ENCODE data around the gene AFG1L.
"Not testable (repeated sequence)": the region's sequence is repeated elsewhere in the genome, so short reads cannot be mapped to it uniquely, and the experiment has no call there.

AFG1L gene

GRCh38 chr6:108416047-108416833 lies 121.4 kb downstream of the AFG1L start:
- not testable (repeated sequence) for DNase-seq (ENCODE audit: low spot score)

GRCh38 chr6:108417027-108417426 lies 122.2 kb downstream of the AFG1L start:
- DNase-seq (ENCODE audit: low spot score): no peak

- DNase-seq (ENCODE audit: low spot score): no peak
Observed at GRCh38 chr6:108419474-108419873, 124.6 kb downstream of the AFG1L start.

GRCh38 chr6:108419934-108420609 lies 125.2 kb downstream of the AFG1L start:
- no peak for DNase-seq (ENCODE audit: low spot score)

- DNase-seq (ENCODE audit: low spot score): peak; percentile 7
Observed at GRCh38 chr6:108421366-108421765, 126.5 kb downstream of the AFG1L start.

- DNase-seq (ENCODE audit: low spot score): no peak
Observed at GRCh38 chr6:108423982-108424705, 129.3 kb downstream of the AFG1L start.

GRCh38 chr6:108425428-108425827 lies 130.6 kb downstream of the AFG1L start:
- no peak for DNase-seq (ENCODE audit: low spot score)

- no peak for DNase-seq (ENCODE audit: low spot score)
Observed at GRCh38 chr6:108432143-108432542, 137.3 kb downstream of the AFG1L start.

GRCh38 chr6:108432792-108433191 lies 137.9 kb downstream of the AFG1L start:
- no peak for DNase-seq (ENCODE audit: low spot score)

GRCh38 chr6:108434222-108434621 lies 139.4 kb downstream of the AFG1L start:
- DNase-seq (ENCODE audit: low spot score): no peak

GRCh38 chr6:108435391-108435790 lies 140.5 kb downstream of the AFG1L start:
- no peak for DNase-seq (ENCODE audit: low spot score)

GRCh38 chr6:108436771-108437170 lies 141.9 kb downstream of the AFG1L start:
- no peak for DNase-seq (ENCODE audit: low spot score)

- no peak for DNase-seq (ENCODE audit: low spot score)
Observed at GRCh38 chr6:108437821-108438220, 143.0 kb downstream of the AFG1L start.

- DNase-seq (ENCODE audit: low spot score): no peak
Observed at GRCh38 chr6:108438918-108439317, 144.1 kb downstream of the AFG1L start.

GRCh38 chr6:108441141-108441540 lies 146.3 kb downstream of the AFG1L start:
- DNase-seq (ENCODE audit: low spot score): no peak

- DNase-seq (ENCODE audit: low spot score): no peak
Observed at GRCh38 chr6:108442770-108443520, 148.1 kb downstream of the AFG1L start.

GRCh38 chr6:108446629-108447150 lies 151.8 kb downstream of the AFG1L start:
- no peak for DNase-seq (ENCODE audit: low spot score)

- DNase-seq (ENCODE audit: low spot score): no peak
Observed at GRCh38 chr6:108448481-108448880, 153.6 kb downstream of the AFG1L start.

GRCh38 chr6:108449717-108450116 lies 154.9 kb downstream of the AFG1L start:
- not testable (repeated sequence) for DNase-seq (ENCODE audit: low spot score)

- DNase-seq (ENCODE audit: low spot score): no peak
Observed at GRCh38 chr6:108451816-108452215, 157.0 kb downstream of the AFG1L start.

- DNase-seq (ENCODE audit: low spot score): no peak
Observed at GRCh38 chr6:108452711-108453195, 157.9 kb downstream of the AFG1L start.

Measured in SW480 (cell line).